KMS-11 (cell line): ENCODE results near the gene PPP1R1C.
"Not testable (repeated sequence)": the region's sequence is repeated elsewhere in the genome, so short reads cannot be mapped to it uniquely, and the experiment has no call there.

ENCODE experiments used
- H2AFZ ChIP-seq: fragments of 200-600 bp; sonication (generic); 2 replicates; pipeline ENCODE4 v1.6.1; 2016; ENCODE audit warnings: antibody characterized with exemption, mixed run types, low read depth
- H3K27ac ChIP-seq: fragments of 200-600 bp; sonication (generic); 2 replicates; pipeline ENCODE4 v1.6.1; 2016; ENCODE audit warnings: mild to moderate bottlenecking, mixed run types
- H3K27me3 ChIP-seq: fragments of 200-600 bp; sonication (generic); 2 replicates; pipeline ENCODE4 v1.6.1; 2017; ENCODE audit warnings: mild to moderate bottlenecking, low read depth, mixed run types, moderate library complexity; ENCODE audit not compliant: insufficient read depth
- H3K36me3 ChIP-seq: fragments of 200-600 bp; sonication (generic); 2 replicates; pipeline ENCODE4 v1.6.1; 2017; ENCODE audit warnings: mild to moderate bottlenecking, mixed run types; ENCODE audit not compliant: insufficient read depth
- H3K4me1 ChIP-seq: fragments of 200-600 bp; sonication (generic); 2 replicates; pipeline ENCODE4 v1.6.1; 2016; ENCODE audit warnings: mild to moderate bottlenecking, low read depth, mixed run types; ENCODE audit not compliant: poor library complexity, severe bottlenecking
- H3K4me2 ChIP-seq: fragments of 200-600 bp; sonication (generic); 2 replicates; pipeline ENCODE4 v1.7.0; 2016; ENCODE audit warnings: mild to moderate bottlenecking, mixed run types
- H3K4me3 ChIP-seq: fragments of 200-600 bp; sonication (generic); IDR thresholded peaks from 2 replicates; pipeline ENCODE4 v1.6.1; 2017; ENCODE audit warnings: low read depth, low read length, mixed read lengths; ENCODE audit not compliant: insufficient read depth
- H3K79me2 ChIP-seq: fragments of 200-600 bp; sonication (generic); 2 replicates; pipeline ENCODE4 v1.6.1; 2016; ENCODE audit warnings: low read depth, mixed run types; ENCODE audit not compliant: insufficient read depth
- H3K9ac ChIP-seq: fragments of 200-600 bp; sonication (generic); 2 replicates; pipeline ENCODE4 v1.6.1; 2016; ENCODE audit warnings: mild to moderate bottlenecking, mixed run types
- H4K20me1 ChIP-seq: fragments of 200-600 bp; sonication (generic); 2 replicates; pipeline ENCODE4 v1.6.1; 2016; ENCODE audit warnings: mild to moderate bottlenecking, mixed run types; ENCODE audit not compliant: insufficient read depth
- CTCF ChIP-seq: fragments of 200-600 bp; sonication (generic); conservative IDR thresholded peaks from 2 replicates; pipeline ENCODE4 v1.6.1; 2017; ENCODE audit warnings: low read depth, mild to moderate bottlenecking, antibody characterized with exemption, low read length, moderate library complexity, mixed read lengths

Gene PPP1R1C

GRCh38 chr2:181955010-181955409, 30.6 kb upstream of the PPP1R1C start:
- no peak overlapping the region for H3K27ac ChIP-seq
- H3K27me3 ChIP-seq = no peaks in the 10 kb centered on the region
- peak overlapping the region; percentile 58 for H2AFZ ChIP-seq
- no peaks in the 10 kb centered on the region for H4K20me1 ChIP-seq
- H3K79me2 ChIP-seq = no peaks in the 10 kb centered on the region
- no peaks in the 10 kb centered on the region for H3K36me3 ChIP-seq
- no peak overlapping the region for H3K9ac ChIP-seq
- TF ChIP-seq CTCF = no peak
- H3K4me2 ChIP-seq = 0 out of 2 replicates have a peak overlapping the region, but pooled peaks have one; percentile 14
- peaks cover 10% of the 10 kb centered on the region for H3K4me1 ChIP-seq
- H3K4me3 ChIP-seq = no peak overlapping the region

GRCh38 chr2:181955866-181956265, 29.8 kb upstream of the PPP1R1C start:
- not testable (repeated sequence) for H3K9ac ChIP-seq, H3K79me2 ChIP-seq, H3K4me1 ChIP-seq, H3K4me3 ChIP-seq, H3K4me2 ChIP-seq, H4K20me1 ChIP-seq, H3K27me3 ChIP-seq, H3K36me3 ChIP-seq, H3K27ac ChIP-seq, H2AFZ ChIP-seq

- Histone ChIP-seq H3K4me3 (no peak overlapping the region), H3K27ac (no peak overlapping the region), H3K9ac (no peak overlapping the region), H3K79me2 (no peaks in the 10 kb centered on the region), H2AFZ (no peak overlapping the region), H4K20me1 (no peaks in the 10 kb centered on the region), H3K36me3 (no peaks in the 10 kb centered on the region), H3K27me3 (no peaks in the 10 kb centered on the region), H3K4me1 (peaks cover 10% of the 10 kb centered on the region), H3K4me2 (no peak overlapping the region)
- TF ChIP-seq CTCF = no peak
Measured at GRCh38 chr2:181957668-181958067, 28.0 kb upstream of the PPP1R1C start.

GRCh38 chr2:181958726-181959125, 26.9 kb upstream of the PPP1R1C start:
- no peaks in the 10 kb centered on the region for H3K36me3 ChIP-seq
- H3K4me3 ChIP-seq = no peak overlapping the region
- H3K27me3 ChIP-seq = no peaks in the 10 kb centered on the region
- no peak overlapping the region for H2AFZ ChIP-seq
- no peaks in the 10 kb centered on the region for H3K79me2 ChIP-seq
- H3K27ac ChIP-seq = no peak overlapping the region
- peaks cover 7% of the 10 kb centered on the region for H3K4me1 ChIP-seq
- H3K4me2 ChIP-seq = no peak overlapping the region
- no peak overlapping the region for H3K9ac ChIP-seq
- no peaks in the 10 kb centered on the region for H4K20me1 ChIP-seq
- no peak for TF ChIP-seq CTCF

GRCh38 chr2:181959508-181959907, 26.1 kb upstream of the PPP1R1C start:
- no peak overlapping the region for H2AFZ ChIP-seq
- no peak overlapping the region for H3K4me2 ChIP-seq
- no peaks in the 10 kb centered on the region for H3K79me2 ChIP-seq
- H3K27me3 ChIP-seq = no peaks in the 10 kb centered on the region
- H3K4me1 ChIP-seq = peaks cover 3% of the 10 kb centered on the region
- no peak overlapping the region for H3K9ac ChIP-seq
- no peaks in the 10 kb centered on the region for H3K36me3 ChIP-seq
- H4K20me1 ChIP-seq = no peaks in the 10 kb centered on the region
- TF ChIP-seq CTCF = no peak
- no peak overlapping the region for H3K27ac ChIP-seq
- no peak overlapping the region for H3K4me3 ChIP-seq

- H3K27ac ChIP-seq, H2AFZ ChIP-seq, H3K4me1 ChIP-seq, H4K20me1 ChIP-seq, H3K36me3 ChIP-seq, H3K4me3 ChIP-seq, H3K27me3 ChIP-seq, H3K4me2 ChIP-seq, H3K79me2 ChIP-seq, H3K9ac ChIP-seq: not testable (repeated sequence)
Measured at GRCh38 chr2:181961167-181961566, 24.5 kb upstream of the PPP1R1C start.
